Cardiac atrium fibroblast (primary cell): ENCODE data around the gene PPP1CA. TPM values are rescaled to one million over a fixed set of nuclear protein-coding genes. Genes with fewer than 3 reads are reported as not detected.

Experiments
- total RNA-seq: library from RNA; depleted of rRNA; stranded (reverse); fragments of >200 nt; gene quantifications from 2 replicates; pipeline ENCODE4 v1.2.3, GENCODE V29; 2015

Gene PPP1CA
- 172 and 194 TPM in 2 replicates for total RNA-seq

GRCh38 chr11:67401495-67402191, at the start of gene PPP1CA:
PPP1CA (minus strand) TSS chr11:67401858; CDS start chr11:67401782, 76 bp downstream.

DNA sequence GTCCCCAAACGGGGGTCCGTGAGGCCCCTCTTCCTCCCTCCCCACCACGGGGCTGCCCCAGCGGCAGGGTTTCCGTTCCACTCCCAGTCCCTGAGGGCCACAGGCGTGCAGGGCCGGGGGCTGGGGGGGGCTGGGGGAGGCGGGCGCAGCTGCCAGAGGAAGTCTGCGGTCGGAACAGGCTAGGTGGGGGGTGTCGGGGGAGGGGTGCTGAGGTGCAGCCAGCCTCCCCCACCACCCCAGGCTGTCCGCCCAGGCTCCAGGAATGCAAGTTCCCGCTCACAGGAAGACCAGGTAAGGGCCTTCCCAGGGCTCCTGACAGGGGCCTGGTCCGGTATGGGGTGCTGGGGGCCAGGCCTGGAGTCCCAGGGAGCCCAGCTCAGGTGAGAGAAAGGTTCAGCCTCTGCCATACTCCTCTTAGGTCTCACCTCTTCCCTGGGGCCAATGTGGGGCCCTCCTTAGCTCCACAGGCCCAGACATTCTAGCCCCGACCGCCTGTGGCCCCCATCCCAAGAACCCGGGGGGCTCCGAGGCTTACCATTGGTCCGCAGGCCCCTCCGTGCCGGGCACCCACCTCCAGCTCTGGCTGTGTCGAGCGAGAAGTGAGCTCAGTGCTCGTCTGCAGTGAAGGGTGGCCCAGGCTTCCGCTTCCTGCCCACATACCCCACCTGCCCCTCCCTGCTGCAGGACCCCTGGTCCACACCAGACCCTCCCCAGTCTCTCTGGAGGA, 35.6 kb upstream of the PPP1CA start, which contains the start of gene PTPRCAP:
Gene PTPRCAP (minus strand): TSS at position 601 of the 727 bp plus-strand sequence. CDS start 63 bp downstream, at position 538.

DNA sequence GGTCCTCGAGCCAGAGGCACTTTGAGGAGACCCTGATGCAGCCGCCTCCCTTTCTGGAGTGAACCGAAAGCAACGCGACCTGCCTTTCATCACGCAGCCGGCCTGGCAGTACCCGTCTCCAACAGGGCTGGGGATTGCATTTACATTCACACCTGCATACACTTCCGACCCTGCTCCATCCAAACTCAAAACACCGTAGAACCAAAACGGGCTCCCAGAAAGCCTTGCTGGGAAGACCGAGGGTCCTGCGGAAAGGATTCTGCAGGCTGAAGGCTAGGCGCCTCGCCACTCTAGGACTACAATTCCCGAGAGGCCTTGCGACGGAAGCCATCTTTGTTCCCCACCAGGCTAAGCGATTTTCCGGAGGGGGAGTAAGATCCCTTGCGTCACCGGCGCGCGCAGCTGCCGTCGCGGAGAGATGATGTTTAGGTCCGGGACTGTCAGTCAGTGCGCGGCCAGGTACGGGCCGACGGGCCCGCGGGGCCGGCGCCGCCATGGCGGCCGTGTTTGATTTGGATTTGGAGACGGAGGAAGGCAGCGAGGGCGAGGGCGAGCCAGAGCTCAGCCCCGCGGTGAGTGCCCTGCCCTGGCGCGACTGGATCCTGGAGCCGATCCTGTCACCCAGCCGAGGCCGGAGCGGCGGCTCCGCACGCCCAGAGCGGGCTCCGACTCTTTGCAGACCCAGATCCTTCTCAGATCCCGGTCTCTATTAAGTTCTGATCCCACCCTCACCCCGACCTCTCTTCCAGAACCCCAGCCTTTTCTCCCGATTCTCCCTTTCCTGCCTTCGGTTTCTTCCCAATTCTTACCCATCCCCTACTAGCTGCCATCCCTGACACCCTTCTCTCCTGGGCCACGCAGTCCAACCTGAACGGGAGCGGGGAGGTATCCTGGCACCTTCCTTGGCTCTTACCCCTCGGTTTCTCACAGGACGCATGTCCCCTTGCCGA, 26.7 kb upstream of the PPP1CA start, which contains the start of gene RPS6KB2:
Gene RPS6KB2 (plus strand): TSS at position 443 of the 950 bp plus-strand sequence. CDS start 52 bp downstream, at position 495.

GRCh38 chr11:67415501-67416304, 14.0 kb upstream of the PPP1CA start, which contains the start of gene CARNS1:
CARNS1 (plus strand) TSS chr11:67415678; CDS start chr11:67416200, 522 bp downstream.

GRCh38 chr11:67391304-67392182, 10.1 kb downstream of the PPP1CA start, which contains the start of gene RAD9A:
RAD9A (plus strand) TSS chr11:67391986; CDS start chr11:67392045, 59 bp downstream.

DNA sequence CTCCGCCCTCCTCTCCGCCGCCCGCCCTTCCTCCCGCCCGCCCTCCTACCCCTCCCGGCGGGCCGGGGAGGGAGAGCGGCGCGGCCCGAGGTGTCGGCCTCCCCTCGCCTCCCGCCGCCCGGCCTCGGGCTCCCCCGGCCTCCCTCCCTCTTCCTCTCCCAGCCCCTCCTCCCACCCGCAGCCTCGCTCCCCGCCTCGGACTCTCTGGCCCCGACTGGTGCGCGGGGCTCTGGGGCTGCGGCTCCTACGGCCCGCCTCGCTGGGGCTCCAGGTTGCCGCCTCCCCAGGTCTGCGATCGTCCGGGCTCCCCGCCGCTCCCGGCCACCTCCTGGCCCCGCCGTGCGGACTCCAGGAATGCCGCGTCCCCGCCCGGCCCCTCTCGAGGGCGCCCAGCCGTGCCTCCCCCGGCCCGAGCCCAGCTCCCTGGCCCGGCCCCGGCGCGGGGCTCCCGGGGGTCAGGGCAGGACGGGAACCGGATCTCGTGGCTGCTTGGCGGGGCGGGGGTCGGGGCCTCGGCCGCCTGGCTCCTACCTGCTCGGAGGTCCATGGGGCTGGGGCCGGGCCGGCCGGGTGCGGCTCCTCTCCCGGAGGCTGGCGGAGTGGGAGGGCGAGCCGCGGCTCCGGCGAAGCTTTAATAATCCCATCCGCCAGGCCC, 28.5 kb downstream of the PPP1CA start, which contains the start of gene CLCF1:
Gene CLCF1 (minus strand): TSS at position 606 of the 655 bp plus-strand sequence. CDS start 59 bp downstream, at position 547.

DNA sequence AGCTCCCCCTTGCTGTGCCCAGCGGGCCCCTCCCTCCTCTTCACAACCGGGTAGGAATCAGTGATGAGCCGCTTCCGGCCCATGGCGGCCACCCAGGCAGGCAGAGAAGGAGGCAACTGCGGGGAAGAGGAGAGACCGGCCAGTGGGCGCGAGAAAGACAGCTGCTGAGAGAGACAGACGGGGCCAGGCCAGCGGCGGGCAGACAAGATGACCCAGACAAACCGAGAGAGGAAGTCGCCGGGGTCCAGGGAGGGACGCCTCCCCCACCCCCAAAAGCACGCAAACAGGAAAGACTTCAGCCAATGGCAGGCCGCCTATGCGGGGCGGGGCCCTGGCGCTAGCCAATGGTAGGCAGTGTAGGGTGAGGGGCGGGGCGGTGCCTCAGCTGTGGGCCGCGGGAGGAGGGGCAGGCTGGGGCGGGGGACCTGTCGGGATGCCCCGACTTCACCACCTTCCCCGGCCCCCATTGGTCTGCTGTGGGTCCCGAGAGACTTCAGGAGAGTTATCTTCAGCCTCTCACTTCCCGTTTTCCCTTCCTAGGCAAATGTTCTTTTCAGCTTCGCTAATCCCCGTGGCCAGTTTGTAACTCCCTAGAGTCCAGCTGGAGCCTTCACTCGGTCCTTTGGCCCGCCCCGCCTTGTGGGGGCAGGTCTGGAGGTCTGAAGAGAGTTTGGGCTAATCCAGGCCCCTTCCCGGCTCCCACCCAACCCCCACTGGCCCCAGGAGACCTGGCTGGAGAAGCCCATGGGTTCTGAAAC, 48.2 kb downstream of the PPP1CA start, which contains the start of gene POLD4:
Gene POLD4 (minus strand): TSS at position 230 of the 758 bp plus-strand sequence. CDS start 147 bp downstream, at position 83.

Other genes with a start within 250 kb of the PPP1CA start
- gene GRK2, start 135.4 kb downstream of the PPP1CA start, total RNA-seq, result 38.7 and 58.7 TPM in 2 replicates
- 22.5 and 26.9 TPM in 2 replicates for gene ANKRD13D, start 112.6 kb downstream of the PPP1CA start, total RNA-seq
- gene SSH3, start 98.3 kb downstream of the PPP1CA start, total RNA-seq, result 10.0 and 39.9 TPM in 2 replicates
- 134 and 176 TPM in 2 replicates for gene POLD4, start 48.3 kb downstream of the PPP1CA start, total RNA-seq
- gene CLCF1, start 28.3 kb downstream of the PPP1CA start, total RNA-seq, result 14.6 and 18.1 TPM in 2 replicates
- 4.2 and 4.7 TPM in 2 replicates for gene RAD9A, start 9.9 kb downstream of the PPP1CA start, total RNA-seq
- gene TBC1D10C, start 2.2 kb upstream of the PPP1CA start, total RNA-seq, result not detected in 2 replicates
- 0.49 TPM in 1 of 2 replicates, not detected in the other for gene CARNS1, start 13.8 kb upstream of the PPP1CA start, total RNA-seq
- 46.3 and 51.8 TPM in 2 replicates for gene RPS6KB2, start 26.6 kb upstream of the PPP1CA start, total RNA-seq
- 2.0 TPM in 1 of 2 replicates, not detected in the other for gene PTPRCAP, start 35.8 kb upstream of the PPP1CA start, total RNA-seq
- gene CORO1B, start 41.6 kb upstream of the PPP1CA start, total RNA-seq, result 71.1 and 73.1 TPM in 2 replicates
- not detected in 2 replicates for gene GPR152, start 50.9 kb upstream of the PPP1CA start, total RNA-seq
- gene CABP4, start 53.5 kb upstream of the PPP1CA start, total RNA-seq, result not detected in 2 replicates
- 32.7 and 46.2 TPM in 2 replicates for gene TMEM134, start 67.4 kb upstream of the PPP1CA start, total RNA-seq
- gene AIP, start 81.2 kb upstream of the PPP1CA start, total RNA-seq, result 59.2 and 72.4 TPM in 2 replicates
- 37.5 and 38.1 TPM in 2 replicates for gene PITPNM1, start 103.5 kb upstream of the PPP1CA start, total RNA-seq
- gene CDK2AP2, start 106.3 kb upstream of the PPP1CA start, total RNA-seq, result 33.5 and 54.3 TPM in 2 replicates
- not detected in 2 replicates for gene CABP2, start 121.6 kb upstream of the PPP1CA start, total RNA-seq
- 1,161 and 1,414 TPM in 2 replicates for gene GSTP1, start 182.0 kb upstream of the PPP1CA start, total RNA-seq
- 199 and 234 TPM in 2 replicates for gene NDUFV1, start 205.1 kb upstream of the PPP1CA start, total RNA-seq
- gene NUDT8, start 228.1 kb upstream of the PPP1CA start, total RNA-seq, result 4.1 and 14.6 TPM in 2 replicates
- not detected in 2 replicates for gene TBX10, start 237.9 kb upstream of the PPP1CA start, total RNA-seq
- not detected in 2 replicates for gene ACY3, start 248.9 kb upstream of the PPP1CA start, total RNA-seq